GM18951 (cell line): ENCODE data around the gene DLGAP1.

Source experiments
- POLR2A ChIP-seq: IDR thresholded peaks from 4 replicates; pipeline ENCODE4 v1.6.1; 2011; ENCODE audit warnings: mild to moderate bottlenecking; ENCODE audit not compliant: insufficient read length, insufficient read depth; ENCODE audit errors: extremely low read depth
- in situ Hi-C: fragments of 300-500 bp; cut with MboI; formaldehyde crosslinking; loops from one replicate; pipeline ENCODE4 v1.12.0; 2022; ENCODE audit warnings: low sequenced_read_pairs, mixed read lengths, inconsistent platforms; ENCODE audit not compliant: unreplicated experiment

Gene DLGAP1

DNA sequence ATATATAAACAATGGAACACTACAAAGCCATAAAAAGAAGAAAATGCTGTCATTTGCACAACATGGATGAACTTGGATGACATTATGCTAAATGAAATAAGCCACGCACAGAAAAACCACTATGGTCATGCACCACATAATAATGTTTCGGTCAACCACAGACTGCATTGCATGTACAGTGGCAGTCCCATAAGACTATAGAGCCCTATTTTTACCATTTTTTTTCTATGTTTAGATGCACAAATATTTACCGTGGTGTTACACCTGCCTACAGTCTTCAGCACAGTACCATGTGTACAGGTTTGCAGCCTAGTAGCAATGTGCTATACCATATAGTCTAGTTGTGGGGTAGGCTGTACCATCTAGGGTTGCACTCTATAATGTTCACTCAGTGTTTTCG, 476.1 kb downstream of the DLGAP1 start:
- no peak for TF ChIP-seq POLR2A
- in situ Hi-C loops, result no loop called here

DNA sequence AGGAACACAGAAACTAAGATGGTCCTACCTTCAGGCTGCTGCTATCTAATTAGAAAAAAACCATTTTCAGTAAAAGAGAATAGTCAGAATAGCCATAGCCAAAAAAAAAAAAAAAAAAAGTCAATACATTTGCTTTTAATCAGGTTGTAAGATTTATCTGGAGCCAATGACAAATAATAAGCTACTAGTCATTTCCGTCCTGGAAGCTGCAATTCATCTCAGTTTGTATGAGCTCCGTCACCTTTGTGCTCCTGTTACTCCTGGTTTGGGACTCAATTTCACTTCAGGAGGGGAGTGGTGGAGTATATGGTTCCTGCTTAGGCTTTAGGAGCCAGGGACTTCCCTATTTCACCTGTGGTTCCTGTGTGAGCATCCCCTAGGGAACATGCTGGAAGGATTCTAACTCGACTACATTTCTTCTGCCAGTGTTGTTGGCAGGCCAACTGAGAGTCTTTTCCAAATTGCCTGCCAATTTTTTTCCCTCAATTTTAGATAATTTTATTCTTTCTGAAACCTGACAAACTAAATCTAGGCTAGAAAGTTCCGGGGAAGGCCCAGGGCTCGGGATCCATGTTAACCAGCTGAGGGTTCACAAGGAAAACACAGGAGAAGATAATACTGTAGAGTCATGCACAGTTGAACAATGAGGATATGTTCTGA, 481.8 kb downstream of the DLGAP1 start:
- no peak for TF ChIP-seq POLR2A
- in situ Hi-C loops, result no loop called here

DNA sequence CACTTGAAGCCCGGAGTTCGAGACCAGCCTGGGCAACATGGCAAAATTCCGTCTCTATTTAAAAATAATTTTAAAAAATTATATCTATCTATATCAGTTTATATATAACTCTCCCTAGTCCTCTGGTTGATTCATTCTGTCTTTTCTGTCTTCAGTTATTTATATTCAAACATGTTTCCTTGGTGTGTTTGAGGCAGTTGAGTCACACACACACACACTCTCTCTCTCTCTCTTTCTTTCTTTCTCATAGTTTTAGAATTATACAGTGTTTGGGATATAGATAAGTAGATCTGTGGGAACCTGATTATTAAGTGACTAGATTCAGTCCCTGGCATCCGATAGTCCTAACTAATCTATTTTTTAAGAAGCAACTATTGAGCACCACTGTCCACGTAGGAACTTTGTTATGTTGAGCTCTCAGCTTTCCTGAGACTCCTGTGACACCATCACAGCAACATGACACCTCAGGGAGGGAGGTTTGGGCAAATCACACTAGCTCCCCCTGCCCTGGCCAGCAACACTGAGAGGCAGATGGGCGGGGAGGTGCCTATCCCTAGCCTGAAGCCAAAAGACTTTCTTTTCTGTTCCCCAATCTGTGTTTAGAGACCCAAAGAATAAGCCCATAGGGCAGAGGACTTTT, 482.7 kb downstream of the DLGAP1 start:
- in situ Hi-C loops, result no loop called here

DNA sequence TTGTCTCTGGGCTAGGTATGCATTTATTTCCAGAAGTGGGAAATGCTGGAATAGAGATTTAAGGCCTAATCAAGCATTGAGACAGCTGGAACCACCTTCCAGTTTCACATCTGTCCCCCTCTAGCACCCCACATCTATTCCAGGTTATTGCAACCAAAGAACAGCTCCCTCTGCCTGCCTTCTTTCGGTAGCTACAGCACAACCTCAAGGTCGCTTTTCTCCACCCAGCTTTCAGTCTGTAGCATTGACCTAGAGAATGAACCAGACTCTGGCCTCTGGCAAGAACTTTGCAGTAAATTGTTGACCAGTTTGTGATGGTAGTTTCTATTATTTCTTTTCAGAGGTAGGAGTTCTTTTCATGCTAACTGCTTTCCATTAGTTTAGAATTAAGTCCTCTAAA, 484.2 kb downstream of the DLGAP1 start:
- in situ Hi-C loops, result no loop called here
- no peak for TF ChIP-seq POLR2A

More for the DNA sequence above, 482.7 kb downstream of the DLGAP1 start:
- TF ChIP-seq POLR2A, result no peak

DNA sequence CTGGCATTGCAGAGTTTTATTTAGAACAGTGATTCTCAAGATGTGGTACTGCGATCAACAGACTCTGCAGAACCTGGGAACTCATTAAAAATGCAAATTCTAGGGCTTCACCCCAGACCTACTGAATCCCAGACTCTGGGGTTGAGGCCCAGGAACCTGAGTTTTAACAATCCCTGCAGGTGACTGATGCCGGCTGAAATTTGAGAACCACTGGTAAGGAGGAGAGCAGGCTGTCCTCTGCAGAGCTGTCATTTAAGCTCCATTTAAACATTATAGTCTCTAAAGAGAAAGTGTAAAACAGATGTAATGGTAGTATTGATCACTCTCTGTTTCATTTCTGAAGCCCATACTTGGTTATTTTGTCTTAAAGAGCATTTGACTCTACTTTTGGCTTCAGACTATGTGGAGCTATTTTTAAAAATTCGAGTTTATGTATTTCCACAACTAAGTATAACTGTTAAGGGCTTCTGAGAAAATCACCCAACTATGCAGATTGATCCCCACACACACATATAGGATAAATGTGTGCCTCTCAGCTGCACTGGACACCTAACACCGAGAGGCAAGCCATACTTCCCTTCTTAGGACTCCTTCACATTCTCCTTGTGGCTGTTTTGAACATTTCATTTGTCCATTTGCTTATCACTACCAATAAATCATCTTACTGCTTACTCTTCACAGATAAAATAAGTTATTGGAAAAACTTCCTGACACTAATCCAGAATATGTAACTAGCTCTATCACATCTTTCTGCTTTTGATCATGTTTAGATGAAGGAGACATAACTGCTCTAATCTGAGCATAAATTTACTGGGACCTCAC, 487.5 kb downstream of the DLGAP1 start:
- in situ Hi-C loops, result no loop called here
- no peak for TF ChIP-seq POLR2A

DNA sequence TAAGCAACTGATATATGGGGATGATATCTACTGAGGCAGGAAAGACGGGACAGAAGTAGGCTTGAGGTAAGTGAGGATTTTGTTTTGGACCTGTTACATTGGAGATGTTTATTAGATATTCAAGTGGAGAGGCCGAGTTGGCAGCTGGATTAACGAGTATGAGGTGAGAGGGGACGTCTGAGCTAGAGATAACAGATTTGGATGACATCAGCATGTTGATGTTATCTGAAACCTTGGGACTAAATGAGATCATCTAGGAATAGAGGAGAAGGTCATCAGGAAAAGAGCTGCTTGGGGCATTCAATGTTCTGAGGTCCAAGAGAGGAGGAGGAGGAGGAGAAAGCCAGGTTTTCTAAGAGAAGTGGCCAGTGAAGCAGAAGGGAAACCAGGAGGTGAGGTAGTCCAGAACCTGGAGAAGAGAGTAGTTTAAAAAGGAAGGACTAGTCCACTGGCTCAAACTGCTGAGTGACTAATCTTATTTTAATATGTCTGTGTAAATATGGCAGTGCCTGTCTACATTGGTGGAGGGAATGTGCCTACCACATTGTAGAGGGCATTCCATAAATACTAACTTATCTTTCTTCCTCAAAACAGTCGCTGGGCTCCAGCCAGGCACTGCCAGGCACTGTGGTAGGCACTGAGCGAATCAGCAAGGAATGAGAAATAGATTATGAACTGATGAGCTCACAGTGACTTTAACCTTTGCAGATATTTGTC, 488.3 kb downstream of the DLGAP1 start:
- TF ChIP-seq POLR2A, result no peak
- in situ Hi-C loops, result no loop called here

DNA sequence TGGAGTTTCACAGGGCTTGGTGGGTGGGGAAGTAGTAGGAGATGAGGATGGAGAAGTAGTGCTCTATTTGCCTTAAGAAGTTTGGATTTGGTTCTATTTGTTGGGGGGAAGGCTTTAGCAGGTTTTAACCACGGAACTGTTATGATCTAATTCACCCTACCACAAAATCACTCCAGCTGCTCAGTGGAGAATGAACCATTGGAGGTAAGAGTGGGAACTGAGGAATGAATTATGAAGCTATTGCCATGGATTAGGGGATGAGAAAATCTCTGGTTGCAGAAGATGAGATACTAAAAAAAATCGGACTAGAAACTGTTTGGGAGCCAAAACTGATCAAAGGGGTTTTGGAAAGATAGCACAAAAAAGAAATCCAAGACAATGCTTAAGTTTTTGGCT, 488.9 kb downstream of the DLGAP1 start:
- in situ Hi-C loops, result no loop called here

DNA sequence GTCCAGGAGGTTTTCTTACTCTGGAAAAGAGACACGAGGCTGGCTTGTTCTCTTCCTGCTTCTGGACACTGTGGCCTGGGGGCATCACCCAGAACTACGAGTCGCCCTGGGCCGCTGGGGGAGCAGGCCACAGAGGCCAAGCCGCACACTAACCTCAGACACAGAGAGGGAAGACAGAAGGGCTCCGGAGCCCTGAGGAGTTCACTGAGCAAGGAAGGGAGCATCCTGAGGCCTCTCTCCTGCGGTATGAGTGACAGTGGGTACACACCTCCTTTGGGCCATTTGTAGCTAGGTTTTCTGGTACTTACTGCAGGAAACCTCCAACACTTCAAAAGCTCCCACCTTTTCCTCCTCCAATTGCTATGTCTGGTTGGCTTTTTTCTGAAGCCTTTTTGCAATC, 494.1 kb downstream of the DLGAP1 start:
- in situ Hi-C loops, result no loop called here

More for the DNA sequence above, 488.9 kb downstream of the DLGAP1 start:
- no peak for TF ChIP-seq POLR2A

DNA sequence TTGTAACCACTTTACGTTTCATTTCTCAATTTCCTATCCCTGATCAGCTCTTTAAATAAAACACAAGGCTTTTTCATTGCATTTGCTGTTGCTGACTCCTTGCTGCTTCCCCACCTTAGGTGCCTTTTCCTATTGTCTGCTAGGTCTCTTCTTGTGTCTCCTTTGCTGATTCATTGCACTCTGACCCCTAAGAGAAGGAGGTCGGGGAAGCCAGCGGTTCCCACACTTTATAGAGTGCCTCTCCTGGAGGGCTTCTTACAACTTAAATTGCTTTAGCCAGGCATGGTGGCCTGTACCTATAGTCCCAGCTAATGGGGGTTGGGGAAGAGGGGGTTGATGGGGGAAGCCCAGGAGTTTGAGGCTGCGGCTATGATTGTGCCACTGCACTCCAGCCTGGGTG, 495.0 kb downstream of the DLGAP1 start:
- no peak for TF ChIP-seq POLR2A
- in situ Hi-C loops, result no loop called here

More for the DNA sequence above, 494.1 kb downstream of the DLGAP1 start:
- no peak for TF ChIP-seq POLR2A

DNA sequence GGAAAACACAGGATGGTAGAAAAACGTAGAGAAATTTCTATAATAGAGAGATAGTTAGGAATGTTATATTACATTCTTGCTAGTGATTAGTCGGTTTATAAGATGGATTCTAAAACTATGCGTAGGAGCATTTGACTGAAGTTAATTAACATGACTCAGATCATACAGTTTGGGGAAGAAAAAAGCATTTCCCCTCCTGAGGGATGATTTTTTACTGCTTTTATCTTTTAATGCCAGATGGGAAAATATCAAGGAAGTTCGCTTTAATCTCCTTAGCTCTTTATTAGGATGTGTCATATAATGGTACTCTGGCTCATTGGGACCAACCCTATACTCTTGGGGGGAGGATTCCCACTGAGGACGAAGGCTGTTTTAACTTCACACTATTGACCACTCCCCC, 503.1 kb downstream of the DLGAP1 start:
- no peak for TF ChIP-seq POLR2A

DNA sequence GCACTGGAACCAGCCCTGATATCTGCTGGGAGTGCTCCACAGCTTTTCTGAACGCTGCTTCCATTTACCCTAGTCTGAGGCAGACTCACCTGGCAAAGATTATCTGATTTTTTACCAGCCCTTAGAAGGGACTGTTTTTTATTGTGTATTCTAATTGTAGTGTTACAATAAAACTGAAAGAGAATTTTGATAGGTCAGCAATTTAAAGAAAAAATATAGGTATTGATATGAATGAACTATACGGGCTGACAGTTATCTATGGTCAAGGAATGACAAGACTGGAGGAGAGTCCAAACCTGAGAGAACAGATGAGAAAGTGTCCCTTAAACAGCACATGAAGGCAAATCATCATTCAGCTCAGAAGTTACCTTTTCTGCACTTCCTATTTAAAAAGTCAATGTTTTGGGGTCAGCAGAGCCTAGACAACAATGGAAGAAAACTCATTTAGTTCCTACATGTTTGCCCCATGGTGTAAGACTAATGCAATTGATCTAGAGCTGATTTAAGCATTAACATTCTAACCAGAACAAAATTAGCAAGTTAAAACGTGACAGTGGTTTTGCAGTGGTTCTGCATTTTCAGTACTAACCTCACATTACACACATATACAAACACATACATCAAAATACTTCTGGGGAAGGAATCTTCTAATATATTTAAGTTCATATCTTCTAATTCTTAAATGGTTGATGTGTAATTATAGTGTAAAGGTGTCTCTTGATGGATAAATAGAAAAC, 504.3 kb downstream of the DLGAP1 start:
- no peak for TF ChIP-seq POLR2A
- in situ Hi-C loops, result no loop called here

More for the DNA sequence above, 503.1 kb downstream of the DLGAP1 start:
- in situ Hi-C loops, result no loop called here

DNA sequence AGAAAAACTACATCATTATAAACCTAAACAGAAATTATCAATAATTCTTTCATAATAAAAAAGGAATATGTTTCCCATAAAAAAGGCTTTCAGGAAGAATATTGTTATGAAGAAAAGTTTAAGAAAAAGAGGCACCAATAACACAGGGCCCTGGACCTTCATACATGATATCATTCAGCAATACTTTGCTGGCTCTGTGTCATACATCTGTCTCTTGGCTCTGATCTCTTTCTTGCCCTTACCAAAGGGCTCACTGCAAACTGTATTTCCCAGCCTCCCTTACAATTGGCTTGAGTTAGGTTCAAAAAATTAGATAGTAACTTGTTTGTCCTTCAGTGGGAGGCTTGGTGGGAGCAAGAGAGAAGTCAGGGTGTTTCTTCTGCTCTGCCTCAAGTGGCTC, 506.1 kb downstream of the DLGAP1 start:
- in situ Hi-C loops, result no loop called here
- TF ChIP-seq POLR2A, result no peak
